Liver (tissue), 3 donors: ENCODE results near the gene CERKL.

Experiments used
- EGR1 ChIP-seq, 2 donors: IDR thresholded peaks; 2 replicates each; pipeline ENCODE4 v1.6.1; 2016 to 2018; ENCODE audit warnings: antibody characterized with exemption in 2 of 2, low read depth in 2 of 2
- SP1 ChIP-seq: IDR thresholded peaks from 2 replicates; pipeline ENCODE4 v1.6.1; 2018; ENCODE audit warnings: antibody characterized with exemption, mild to moderate bottlenecking
- TAF1 ChIP-seq: conservative IDR thresholded peaks from 2 replicates; pipeline ENCODE4 v1.6.1; 2016; ENCODE audit warnings: antibody characterized with exemption, mild to moderate bottlenecking
- YY1 ChIP-seq: IDR thresholded peaks from 2 replicates; pipeline ENCODE4 v1.6.1; 2016; ENCODE audit warnings: antibody characterized with exemption, mild to moderate bottlenecking
- TF ChIP-seq, protein P1 (sequence below): IDR thresholded peaks from 2 replicates; pipeline ENCODE4 v1.6.1; 2016; ENCODE audit warnings: antibody characterized with exemption
- TF ChIP-seq, protein P2 (sequence below): fragments of 150-350 bp; IDR thresholded peaks from 2 replicates; pipeline ENCODE4 v1.5.1; 2017; ENCODE audit warnings: improper control_type of control experiment, low read depth, low read length; ENCODE audit not compliant: missing input control
- TF ChIP-seq, protein P3 (sequence below): IDR thresholded peaks from 2 replicates; pipeline ENCODE4 v1.6.1; 2016; ENCODE audit warnings: antibody characterized with exemption, mild to moderate bottlenecking
- donor health status: healthy.
- donor health status: healthy.

DNA sequence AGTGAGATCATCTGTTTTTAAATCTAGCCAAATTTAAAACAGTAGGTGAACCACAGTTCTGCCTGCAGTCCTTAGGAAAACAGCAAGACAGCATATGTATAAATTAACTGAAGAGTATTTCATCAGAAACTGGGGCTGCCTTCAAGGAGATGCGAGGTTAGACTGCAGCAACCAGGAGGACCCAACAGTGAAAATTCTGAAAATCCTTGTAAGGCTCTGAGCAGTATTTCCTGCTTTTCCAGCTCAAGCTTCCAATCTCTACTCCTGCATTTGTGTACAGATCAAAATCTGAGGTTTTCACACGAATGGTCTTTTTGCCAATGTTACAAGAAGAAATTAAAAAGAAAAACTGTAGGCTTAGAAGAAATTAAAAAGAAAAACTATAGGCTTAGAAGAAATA is 43.7 kb downstream of the CERKL start:
- TF ChIP-seq, protein P1, sequence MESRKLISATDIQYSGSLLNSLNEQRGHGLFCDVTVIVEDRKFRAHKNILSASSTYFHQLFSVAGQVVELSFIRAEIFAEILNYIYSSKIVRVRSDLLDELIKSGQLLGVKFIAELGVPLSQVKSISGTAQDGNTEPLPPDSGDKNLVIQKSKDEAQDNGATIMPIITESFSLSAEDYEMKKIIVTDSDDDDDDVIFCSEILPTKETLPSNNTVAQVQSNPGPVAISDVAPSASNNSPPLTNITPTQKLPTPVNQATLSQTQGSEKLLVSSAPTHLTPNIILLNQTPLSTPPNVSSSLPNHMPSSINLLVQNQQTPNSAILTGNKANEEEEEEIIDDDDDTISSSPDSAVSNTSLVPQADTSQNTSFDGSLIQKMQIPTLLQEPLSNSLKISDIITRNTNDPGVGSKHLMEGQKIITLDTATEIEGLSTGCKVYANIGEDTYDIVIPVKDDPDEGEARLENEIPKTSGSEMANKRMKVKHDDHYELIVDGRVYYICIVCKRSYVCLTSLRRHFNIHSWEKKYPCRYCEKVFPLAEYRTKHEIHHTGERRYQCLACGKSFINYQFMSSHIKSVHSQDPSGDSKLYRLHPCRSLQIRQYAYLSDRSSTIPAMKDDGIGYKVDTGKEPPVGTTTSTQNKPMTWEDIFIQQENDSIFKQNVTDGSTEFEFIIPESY: no peak
- TF ChIP-seq EGR1 (IDR thresholded peaks at IDR 0.05; ENCODE audit: low read depth in 2 of 2): no peak
- TF ChIP-seq, protein P2, sequence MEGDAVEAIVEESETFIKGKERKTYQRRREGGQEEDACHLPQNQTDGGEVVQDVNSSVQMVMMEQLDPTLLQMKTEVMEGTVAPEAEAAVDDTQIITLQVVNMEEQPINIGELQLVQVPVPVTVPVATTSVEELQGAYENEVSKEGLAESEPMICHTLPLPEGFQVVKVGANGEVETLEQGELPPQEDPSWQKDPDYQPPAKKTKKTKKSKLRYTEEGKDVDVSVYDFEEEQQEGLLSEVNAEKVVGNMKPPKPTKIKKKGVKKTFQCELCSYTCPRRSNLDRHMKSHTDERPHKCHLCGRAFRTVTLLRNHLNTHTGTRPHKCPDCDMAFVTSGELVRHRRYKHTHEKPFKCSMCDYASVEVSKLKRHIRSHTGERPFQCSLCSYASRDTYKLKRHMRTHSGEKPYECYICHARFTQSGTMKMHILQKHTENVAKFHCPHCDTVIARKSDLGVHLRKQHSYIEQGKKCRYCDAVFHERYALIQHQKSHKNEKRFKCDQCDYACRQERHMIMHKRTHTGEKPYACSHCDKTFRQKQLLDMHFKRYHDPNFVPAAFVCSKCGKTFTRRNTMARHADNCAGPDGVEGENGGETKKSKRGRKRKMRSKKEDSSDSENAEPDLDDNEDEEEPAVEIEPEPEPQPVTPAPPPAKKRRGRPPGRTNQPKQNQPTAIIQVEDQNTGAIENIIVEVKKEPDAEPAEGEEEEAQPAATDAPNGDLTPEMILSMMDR: no peak
- TF ChIP-seq SP1: no peak
- no peak for TF ChIP-seq TAF1
- TF ChIP-seq YY1: no peak
- TF ChIP-seq, protein P3, sequence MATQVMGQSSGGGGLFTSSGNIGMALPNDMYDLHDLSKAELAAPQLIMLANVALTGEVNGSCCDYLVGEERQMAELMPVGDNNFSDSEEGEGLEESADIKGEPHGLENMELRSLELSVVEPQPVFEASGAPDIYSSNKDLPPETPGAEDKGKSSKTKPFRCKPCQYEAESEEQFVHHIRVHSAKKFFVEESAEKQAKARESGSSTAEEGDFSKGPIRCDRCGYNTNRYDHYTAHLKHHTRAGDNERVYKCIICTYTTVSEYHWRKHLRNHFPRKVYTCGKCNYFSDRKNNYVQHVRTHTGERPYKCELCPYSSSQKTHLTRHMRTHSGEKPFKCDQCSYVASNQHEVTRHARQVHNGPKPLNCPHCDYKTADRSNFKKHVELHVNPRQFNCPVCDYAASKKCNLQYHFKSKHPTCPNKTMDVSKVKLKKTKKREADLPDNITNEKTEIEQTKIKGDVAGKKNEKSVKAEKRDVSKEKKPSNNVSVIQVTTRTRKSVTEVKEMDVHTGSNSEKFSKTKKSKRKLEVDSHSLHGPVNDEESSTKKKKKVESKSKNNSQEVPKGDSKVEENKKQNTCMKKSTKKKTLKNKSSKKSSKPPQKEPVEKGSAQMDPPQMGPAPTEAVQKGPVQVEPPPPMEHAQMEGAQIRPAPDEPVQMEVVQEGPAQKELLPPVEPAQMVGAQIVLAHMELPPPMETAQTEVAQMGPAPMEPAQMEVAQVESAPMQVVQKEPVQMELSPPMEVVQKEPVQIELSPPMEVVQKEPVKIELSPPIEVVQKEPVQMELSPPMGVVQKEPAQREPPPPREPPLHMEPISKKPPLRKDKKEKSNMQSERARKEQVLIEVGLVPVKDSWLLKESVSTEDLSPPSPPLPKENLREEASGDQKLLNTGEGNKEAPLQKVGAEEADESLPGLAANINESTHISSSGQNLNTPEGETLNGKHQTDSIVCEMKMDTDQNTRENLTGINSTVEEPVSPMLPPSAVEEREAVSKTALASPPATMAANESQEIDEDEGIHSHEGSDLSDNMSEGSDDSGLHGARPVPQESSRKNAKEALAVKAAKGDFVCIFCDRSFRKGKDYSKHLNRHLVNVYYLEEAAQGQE: no peak
